Transverse colon (tissue), 4 donors: Measurements from ENCODE around the gene EXTL2. TPM values are rescaled to one million over a fixed set of nuclear protein-coding genes. Genes with fewer than 3 reads are reported as not detected.
"Not testable (repeated sequence)": the region's sequence is repeated elsewhere in the genome, so short reads cannot be mapped to it uniquely, and the experiment has no call there.

Source experiments
- DNase-seq: peaks from one replicate; pipeline ENCODE4 v3.0.0-alpha.2; 2019
- H3K27ac ChIP-seq, 4 donors: fragments of 200-600 bp; sonication (generic); 2 replicates each; pipeline ENCODE4 v1.5.1; 2016 to 2018; ENCODE audit warnings: inconsistent platforms in 4 of 4
- H3K27me3 ChIP-seq: fragments of 200-600 bp; sonication (generic); 2 replicates; pipeline ENCODE4 v1.5.1; 2017; ENCODE audit warnings: inconsistent platforms
- H3K36me3 ChIP-seq, 4 donors: fragments of 200-600 bp; sonication (generic); 2 replicates each; pipeline ENCODE4 v1.5.1; 2017 to 2019; ENCODE audit warnings: inconsistent platforms in 4 of 4
- H3K4me1 ChIP-seq, 4 donors: fragments of 200-600 bp; sonication (generic); 2 replicates each; pipeline ENCODE4 v1.5.1; 2017 to 2020; ENCODE audit warnings: inconsistent platforms in 4 of 4
- H3K4me3 ChIP-seq, 4 donors: fragments of 200-600 bp; sonication (generic); 1 replicate in 1 of 4; 2 replicates in 3 of 4; pipeline versions ENCODE4 v1.5.1 to v1.6.1; 2017 to 2019; ENCODE audit warnings: inconsistent platforms in 4 of 4
- H3K9me3 ChIP-seq, 2 donors: fragments of 200-600 bp; sonication (generic); 2 replicates each; pipeline ENCODE4 v1.5.1; 2017 to 2019; ENCODE audit warnings: inconsistent platforms in 2 of 2
- EP300 ChIP-seq: sonication (generic); formaldehyde crosslinking; IDR thresholded peaks from one replicate; pipeline ENCODE4 v1.6.1; 2017; ENCODE audit warnings: antibody characterized with exemption, low read depth
- POLR2A ChIP-seq: fragments of 450-650 bp; IDR thresholded peaks from one replicate; pipeline ENCODE4 v1.6.1; 2016; ENCODE audit warnings: antibody characterized with exemption, mild to moderate bottlenecking, moderate library complexity
- POLR2AphosphoS5 ChIP-seq, 3 donors: sonication (generic); formaldehyde crosslinking; IDR thresholded peaks; one replicate each; pipeline ENCODE4 v1.6.1; 2016; ENCODE audit warnings: antibody characterized with exemption in 3 of 3
- WGBS, 2 donors: methylation state at CpG; one replicate each; pipeline ENCODE4 v1.1.5; 2018; ENCODE audit warnings: low coverage in 1 of 2; 5-methylcytosine and 5-hydroxymethylcytosine counted together
- in situ Hi-C, 4 donors: fragments of 200-750 bp; cut with MboI; loops; one replicate each; pipeline versions ENCODE4 v1.15.0 to v1.15.1; 2017; ENCODE audit warnings: low sequenced_read_pairs in 3 of 4, low pct_ligation_motif_present in 1 of 4, low pct_unique_long_range_greater_than_20kb in 1 of 4
- intact Hi-C: fragments of 100-400 bp; cut with DNase I; formaldehyde crosslinking; loops from one replicate; pipeline ENCODE4 v1.15.1; 2023; ENCODE audit warnings: low total_unique reads
- total RNA-seq, 4 donors: library from RNA; depleted of rRNA; stranded (reverse); fragments of >200 nt; gene quantifications; one replicate each; pipeline ENCODE4 v1.1.0, GENCODE V29; 2016
- TF ChIP-seq, protein P1 (sequence below), 5 experiments: fragments of 200-600 bp in 3 of 5; fragments of 450-650 bp in 2 of 5; sonication (generic) in 3 of 5; IDR thresholded peaks; 1 replicate in 2 of 5; 2 replicates in 3 of 5; pipeline ENCODE4 v1.5.1; 2016 to 2017; ENCODE audit warnings: antibody characterized with exemption in 5 of 5, inconsistent platforms in 3 of 5, mild to moderate bottlenecking in 2 of 5, moderate library complexity in 1 of 5

The EXTL2 gene
- total RNA-seq, 4 donors from 2014 or later = 0.37 to 11.1 (median 5.4) TPM

DNA sequence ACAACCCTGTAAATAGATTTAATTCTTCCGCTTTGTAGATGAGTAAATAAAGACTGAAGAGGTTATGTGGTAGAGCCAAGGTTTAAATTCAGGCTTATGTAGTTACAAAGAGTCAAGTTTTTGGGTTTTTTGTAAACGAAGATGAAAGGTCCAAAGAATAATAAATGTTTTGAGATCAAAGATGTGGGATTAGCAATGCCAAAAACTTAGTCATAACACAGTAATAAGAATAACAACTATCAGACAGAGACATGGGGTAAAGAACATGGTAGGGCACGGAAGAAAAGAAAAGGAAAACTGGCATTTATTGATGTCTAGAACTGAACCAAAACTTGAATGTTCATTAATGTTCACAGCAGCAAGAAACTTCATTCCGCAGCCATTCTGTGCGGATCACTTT, 42.9 kb downstream of the EXTL2 start:
- intact Hi-C loops (loop anchor here (10.0 kb wide), 1 partner anchor 1683 kb away; no protein-coding TSS in a partner anchor), in situ Hi-C loops (loop anchor here in 2 of 4 donors (25.0 kb wide), 3 partner anchors 239 to 1039 kb away; no protein-coding TSS in a partner anchor)
- Histone ChIP-seq H3K4me1 (no peaks in the 10 kb centered on the region), H3K36me3 (no peaks in the 10 kb centered on the region), H3K9me3 (no peaks in the 10 kb centered on the region), H3K27me3 (no peaks in the 10 kb centered on the region), H3K4me3 (no peak overlapping the region), H3K27ac (no peak overlapping the region)
- no peak for DNase-seq
- WGBS, 2 donors = 77 to 91% methylated on average over 4 to 5 of the region's 5 CpGs
- TF ChIP-seq POLR2AphosphoS5 (IDR thresholded peaks at IDR 0.05) (no peak), EP300 (no peak), POLR2A (no peak)
- TF ChIP-seq, protein P1, sequence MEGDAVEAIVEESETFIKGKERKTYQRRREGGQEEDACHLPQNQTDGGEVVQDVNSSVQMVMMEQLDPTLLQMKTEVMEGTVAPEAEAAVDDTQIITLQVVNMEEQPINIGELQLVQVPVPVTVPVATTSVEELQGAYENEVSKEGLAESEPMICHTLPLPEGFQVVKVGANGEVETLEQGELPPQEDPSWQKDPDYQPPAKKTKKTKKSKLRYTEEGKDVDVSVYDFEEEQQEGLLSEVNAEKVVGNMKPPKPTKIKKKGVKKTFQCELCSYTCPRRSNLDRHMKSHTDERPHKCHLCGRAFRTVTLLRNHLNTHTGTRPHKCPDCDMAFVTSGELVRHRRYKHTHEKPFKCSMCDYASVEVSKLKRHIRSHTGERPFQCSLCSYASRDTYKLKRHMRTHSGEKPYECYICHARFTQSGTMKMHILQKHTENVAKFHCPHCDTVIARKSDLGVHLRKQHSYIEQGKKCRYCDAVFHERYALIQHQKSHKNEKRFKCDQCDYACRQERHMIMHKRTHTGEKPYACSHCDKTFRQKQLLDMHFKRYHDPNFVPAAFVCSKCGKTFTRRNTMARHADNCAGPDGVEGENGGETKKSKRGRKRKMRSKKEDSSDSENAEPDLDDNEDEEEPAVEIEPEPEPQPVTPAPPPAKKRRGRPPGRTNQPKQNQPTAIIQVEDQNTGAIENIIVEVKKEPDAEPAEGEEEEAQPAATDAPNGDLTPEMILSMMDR (IDR thresholded peaks at IDR 0.05) = no peak

DNA sequence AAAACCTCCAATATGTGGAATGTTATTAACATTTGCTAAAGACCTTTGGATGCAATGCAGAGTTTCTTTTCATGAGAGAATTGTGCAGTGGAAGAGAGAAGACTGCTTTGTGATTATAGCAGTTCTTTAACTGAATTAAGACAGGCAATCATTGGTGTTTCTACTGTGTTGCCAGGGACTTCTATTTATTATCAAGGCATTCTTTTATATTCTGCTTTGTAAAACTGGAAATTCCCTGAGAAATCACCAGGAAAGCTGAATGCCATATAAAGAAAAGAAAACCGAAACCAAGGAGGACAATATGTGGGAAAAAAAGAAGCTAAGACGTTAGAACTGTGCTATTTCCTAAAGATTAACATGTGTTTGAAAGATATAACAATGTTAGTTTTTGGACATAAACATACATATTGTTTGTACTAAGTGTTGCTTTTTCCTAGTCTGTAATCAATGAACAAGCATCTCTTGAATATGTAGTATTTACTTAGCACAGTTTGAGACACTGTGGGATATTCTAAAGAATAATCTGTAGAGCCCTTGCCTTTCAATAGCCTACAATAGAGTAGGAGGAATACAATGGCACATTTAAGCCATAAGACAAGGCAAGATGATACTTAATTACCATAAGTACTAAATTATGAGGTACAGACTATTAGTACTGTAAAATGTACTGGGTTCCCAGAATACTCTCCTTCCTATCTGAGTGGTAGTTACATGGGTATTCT, 47.1 kb downstream of the EXTL2 start:
- intact Hi-C loops (no loop called here), in situ Hi-C loops (no loop called here)
- Histone ChIP-seq H3K27me3 (no peaks in the 10 kb centered on the region), H3K9me3 (no peaks in the 10 kb centered on the region), H3K27ac (no peak overlapping the region), H3K4me1 (no peaks in the 10 kb centered on the region), H3K36me3 (no peaks in the 10 kb centered on the region), H3K4me3 (peak overlapping the region in 1 of 4 donors; percentile 12)
- DNase-seq = no peak
- TF ChIP-seq POLR2AphosphoS5 (IDR thresholded peaks at IDR 0.05) = no peak
- no peak for TF ChIP-seq POLR2A
- TF ChIP-seq EP300 = no peak
- TF ChIP-seq, protein P1 (IDR thresholded peaks at IDR 0.05) = no peak
- 18 to 32% methylated on average over 2 of the region's 2 CpGs for WGBS, 2 donors

DNA sequence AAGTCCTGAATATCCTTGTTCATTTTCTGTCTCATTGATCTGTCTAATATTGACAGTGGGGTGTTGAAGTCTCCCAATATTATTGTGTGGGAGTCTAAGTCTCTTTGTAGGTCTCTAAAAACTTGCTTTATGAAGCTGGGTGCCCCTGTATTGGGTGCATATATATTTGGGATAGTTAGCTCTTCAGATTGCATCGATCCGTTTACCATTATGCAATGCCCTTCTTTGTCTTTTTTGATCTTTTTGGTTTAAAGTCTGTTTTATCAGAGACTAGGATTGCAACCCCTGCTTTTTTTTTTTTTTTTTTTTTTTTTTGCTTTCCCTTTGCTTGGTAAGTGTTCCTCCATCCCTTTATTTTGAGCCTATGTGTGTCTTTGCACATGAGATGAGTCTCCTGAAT, 51.5 kb downstream of the EXTL2 start:
- H3K27me3 ChIP-seq, H3K9me3 ChIP-seq, DNase-seq, in situ Hi-C loops, H3K27ac ChIP-seq, H3K4me1 ChIP-seq, intact Hi-C loops, H3K4me3 ChIP-seq, H3K36me3 ChIP-seq: not testable (repeated sequence)
- 90 to 95% methylated on average over 2 of the region's 2 CpGs for WGBS, 2 donors

DNA sequence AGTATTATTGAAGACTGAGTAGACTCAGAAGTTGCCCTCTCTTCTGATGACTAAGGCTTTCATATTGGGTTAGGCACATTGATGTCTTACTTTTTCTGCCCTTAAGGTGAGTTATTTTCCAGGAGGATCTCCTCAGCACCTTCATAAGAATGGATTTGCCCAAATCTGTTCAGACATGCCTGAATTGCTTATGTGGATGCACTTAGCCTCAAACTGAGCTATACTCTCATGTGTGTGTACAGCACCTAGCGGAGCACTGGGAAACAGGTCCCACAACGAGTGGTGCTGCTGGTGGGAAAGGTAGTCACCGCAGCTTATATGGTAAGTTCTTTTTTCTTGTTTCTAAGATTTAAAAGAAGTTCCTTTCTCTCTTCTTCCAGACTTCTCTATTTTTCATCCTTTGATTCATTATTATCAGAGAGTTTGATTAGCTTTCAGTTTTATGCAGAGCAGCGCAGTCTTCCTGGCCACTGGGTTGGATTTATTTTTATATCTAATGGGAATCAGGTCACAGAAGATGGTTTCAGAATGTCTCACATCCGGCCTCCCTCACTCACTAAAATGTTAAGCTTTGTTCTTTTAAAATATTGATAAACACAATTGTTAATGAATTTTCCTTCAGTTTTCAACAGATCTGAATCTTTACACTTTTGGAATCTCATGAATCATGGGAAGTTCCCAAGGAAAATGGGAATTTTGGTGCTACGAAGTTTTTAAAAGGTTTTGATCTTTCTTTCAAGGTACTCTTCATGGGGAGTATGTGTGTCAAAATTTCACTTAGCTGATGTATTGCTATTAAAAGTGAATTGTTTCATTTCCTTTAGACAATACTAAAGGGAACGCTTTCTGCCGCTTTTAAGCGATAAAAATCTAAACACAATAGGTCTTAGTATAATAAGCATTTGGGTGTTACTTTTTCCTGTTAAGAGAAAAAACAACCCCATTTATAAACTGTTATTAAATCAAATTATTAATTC, 58.5 kb downstream of the EXTL2 start:
- H3K27ac ChIP-seq = no peak overlapping the region
- no peak for DNase-seq
- TF ChIP-seq, protein P1 (IDR thresholded peaks at IDR 0.05) = no peak
- TF ChIP-seq EP300 (no peak), POLR2AphosphoS5 (IDR thresholded peaks at IDR 0.05) (no peak), POLR2A (no peak)
- no peaks in the 10 kb centered on the region for H3K36me3 ChIP-seq
- intact Hi-C loops = no loop called here
- H3K9me3 ChIP-seq = no peaks in the 10 kb centered on the region
- 74 to 86% methylated on average over 7 to 9 of the region's 9 CpGs for WGBS, 2 donors
- no peak overlapping the region for H3K4me3 ChIP-seq
- H3K4me1 ChIP-seq = no peaks in the 10 kb centered on the region
- no peaks in the 10 kb centered on the region for H3K27me3 ChIP-seq
- in situ Hi-C loops = no loop called here
